K562 (cell line): ENCODE data around the gene ORAI1. TPM values are rescaled to one million over a fixed set of nuclear protein-coding genes. Genes with fewer than 3 reads are reported as not detected.

ENCODE experiments used
- ARHGAP35 ChIP-seq: fragments of 450-650 bp; IDR thresholded peaks from 2 replicates; pipeline ENCODE4 v1.6.1; 2018; ENCODE audit not compliant: partially characterized antibody
- KLF6 ChIP-seq: fragments of 250-450 bp; sonication (Bioruptor Pico); IDR thresholded peaks from 2 replicates; pipeline ENCODE4 v1.4.0; 2020; ENCODE audit warnings: mild to moderate bottlenecking, moderate library complexity, borderline replicate concordance
- MED1 ChIP-seq: sonication (generic); formaldehyde crosslinking; IDR thresholded peaks from 2 replicates; pipeline ENCODE4 v1.8.1; 2023; ENCODE audit warnings: missing genetic modification reagents, borderline replicate concordance
- MIER1 ChIP-seq: fragments of 450-650 bp; IDR thresholded peaks from 2 replicates; pipeline ENCODE4 v1.6.1; 2016; ENCODE audit warnings: antibody characterized with exemption, mild to moderate bottlenecking, low read depth
- OTX1 ChIP-seq: fragments of 450-650 bp; formaldehyde crosslinking; IDR thresholded peaks from 2 replicates; pipeline ENCODE4 v1.4.0; 2022; ENCODE audit warnings: mild to moderate bottlenecking
- PHTF2 ChIP-seq: fragments of 250-450 bp; sonication (Bioruptor Pico); IDR thresholded peaks from 2 replicates; pipeline ENCODE4 v1.5.0; 2021; ENCODE audit warnings: mild to moderate bottlenecking
- PTBP1 ChIP-seq: fragments of 200-400 bp; formaldehyde crosslinking; IDR thresholded peaks from 2 replicates; pipeline ENCODE4 v1.6.1; 2017; ENCODE audit warnings: low read depth, low read length
- SUPT5H ChIP-seq: fragments of 450-650 bp; IDR thresholded peaks from 2 replicates; pipeline ENCODE4 v1.6.1; 2016
- TAF9B ChIP-seq: fragments of 450-650 bp; IDR thresholded peaks from 2 replicates; pipeline ENCODE4 v1.6.1; 2018; ENCODE audit warnings: mild to moderate bottlenecking; ENCODE audit not compliant: partially characterized antibody
- TEAD1 ChIP-seq, 2 experiments: fragments of 450-650 bp in 1 of 2; sonication (generic) in 1 of 2; formaldehyde crosslinking; IDR thresholded peaks; 2 replicates each; pipeline versions ENCODE4 v1.4.0 to v1.8.0; 2020 to 2022; ENCODE audit warnings: mild to moderate bottlenecking in 2 of 2, missing genetic modification reagents in 1 of 2
- TFE3 ChIP-seq: fragments of 450-650 bp; formaldehyde crosslinking; IDR thresholded peaks from 2 replicates; pipeline ENCODE4 v1.4.0; 2020; ENCODE audit warnings: mild to moderate bottlenecking, mixed read lengths
- ZBED1 ChIP-seq: IDR thresholded peaks from 2 replicates; pipeline ENCODE4 v1.6.1; 2014
- ZBTB17 ChIP-seq: fragments of 450-650 bp; formaldehyde crosslinking; IDR thresholded peaks from 2 replicates; pipeline ENCODE4 v1.4.0; 2020; ENCODE audit warnings: mild to moderate bottlenecking
- ZBTB34 ChIP-seq: fragments of 250-450 bp; sonication (Bioruptor Pico); IDR thresholded peaks from 2 replicates; pipeline ENCODE4 v1.8.0; 2021; ENCODE audit warnings: mild to moderate bottlenecking, moderate library complexity
- ZC3H8 ChIP-seq: fragments of 450-650 bp; IDR thresholded peaks from 2 replicates; pipeline ENCODE4 v1.6.1; 2017
- ZNF584 ChIP-seq: fragments of 200-800 bp; sonication (Bioruptor generic); IDR thresholded peaks from 2 replicates; pipeline ENCODE4 v1.6.1; 2016; ENCODE audit warnings: low read depth, mild to moderate bottlenecking, missing genetic modification characterization, missing compliant biosample characterization
- polyA plus RNA-seq, 8 experiments: library from polyadenylated mRNA; depleted of rRNA in 4 of 8; stranded (reverse) in 5 of 8; unstranded in 3 of 8; fragments of >200 nt; fragmentation: Nextera tagmentation in 2 of 8; fragmentation: Illumina TruSeq in 1 of 8; extraction: Ambion mirVana in 2 of 8; extraction: Trizol in 1 of 8; gene quantifications; 2 replicates each; pipeline versions ENCODE4 v1.2.1 to v1.2.3, GENCODE V29; 2011 to 2014; ENCODE audit warnings: inconsistent platforms in 1 of 8, missing spikeins in 1 of 8
- total RNA-seq, 7 experiments: library from RNA; depleted of rRNA in 6 of 7; stranded (reverse); fragments of >200 nt in 6 of 7; fragmentation: Illumina TruSeq in 2 of 7; extraction: Trizol in 2 of 7; gene quantifications; 2 replicates each; pipeline versions ENCODE4 v1.2.1 to v1.2.3, GENCODE V29; 2011 to 2021; ENCODE audit warnings: low replicate concordance in 1 of 7
- TF ChIP-seq, protein P1 (sequence below), 2 experiments: fragments of 450-650 bp; conservative IDR thresholded peaks; 2 replicates each; pipeline ENCODE4 v1.6.1; 2017; ENCODE audit warnings: mild to moderate bottlenecking in 2 of 2, moderate library complexity in 2 of 2
- TF ChIP-seq, protein P2 (sequence below): fragments of 250-450 bp; sonication (Bioruptor Pico); IDR thresholded peaks from 2 replicates; pipeline ENCODE4 v1.9.0; 2021; ENCODE audit warnings: mild to moderate bottlenecking
- TF ChIP-seq, protein P3 (sequence below), 2 experiments: fragments of 450-650 bp in 1 of 2; IDR thresholded peaks; 2 replicates each; pipeline ENCODE4 v1.6.1; 2011 to 2017; ENCODE audit warnings: low read depth in 2 of 2, antibody characterized with exemption in 1 of 2, borderline replicate concordance in 1 of 2, low read length in 1 of 2, mild to moderate bottlenecking in 1 of 2, mixed read lengths in 1 of 2; ENCODE audit not compliant: control insufficient read depth in 1 of 2

ORAI1 gene
- total and polyA plus RNA-seq, 9 of the 15 experiments (the other 6 are each of a cell fraction or from before 2014, with no cell fraction given), result 2.6 to 23.8 (median 9.3) TPM

GRCh38 chr12:121649819-121650353 is 23.6 kb downstream of the ORAI1 start (continued):
- peak; percentile 48; the same call in 1 of the 2 replicates for TF ChIP-seq TFE3 (CRISPR knock-in tag)
- no peak for TF ChIP-seq ZBTB34 (CRISPR knock-in tag)
- no peak for TF ChIP-seq TAF9B
- TF ChIP-seq PHTF2, result no peak
- peak; percentile 49; the same call in 1 of the 2 replicates for TF ChIP-seq ZNF584 (CRISPR knock-in tag)
- no peak for TF ChIP-seq OTX1 (CRISPR knock-in tag)
- no peak for TF ChIP-seq ZC3H8
- TF ChIP-seq ZBTB17, result no peak
- peak; percentile 19 for TF ChIP-seq ARHGAP35
- TF ChIP-seq ZBED1, result peak; percentile 66; the same call in 1 of the 2 replicates
- TF ChIP-seq KLF6 (CRISPR knock-in tag), result no peak
- no peak for TF ChIP-seq MIER1
- no peak for TF ChIP-seq MED1
- TF ChIP-seq TEAD1 (CRISPR knock-in tag; IDR thresholded peaks at IDR 0.05), result peak; percentile 76 to 83; a peak in 3 of 4 replicates
- TF ChIP-seq, protein P1, sequence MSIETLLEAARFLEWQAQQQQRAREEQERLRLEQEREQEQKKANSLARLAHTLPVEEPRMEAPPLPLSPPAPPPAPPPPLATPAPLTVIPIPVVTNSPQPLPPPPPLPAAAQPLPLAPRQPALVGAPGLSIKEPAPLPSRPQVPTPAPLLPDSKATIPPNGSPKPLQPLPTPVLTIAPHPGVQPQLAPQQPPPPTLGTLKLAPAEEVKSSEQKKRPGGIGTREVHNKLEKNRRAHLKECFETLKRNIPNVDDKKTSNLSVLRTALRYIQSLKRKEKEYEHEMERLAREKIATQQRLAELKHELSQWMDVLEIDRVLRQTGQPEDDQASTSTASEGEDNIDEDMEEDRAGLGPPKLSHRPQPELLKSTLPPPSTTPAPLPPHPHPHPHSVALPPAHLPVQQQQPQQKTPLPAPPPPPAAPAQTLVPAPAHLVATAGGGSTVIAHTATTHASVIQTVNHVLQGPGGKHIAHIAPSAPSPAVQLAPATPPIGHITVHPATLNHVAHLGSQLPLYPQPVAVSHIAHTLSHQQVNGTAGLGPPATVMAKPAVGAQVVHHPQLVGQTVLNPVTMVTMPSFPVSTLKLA (conservative IDR thresholded peaks at IDR 0.05), result peak in 1 of 2 experiments; percentile 50; a peak in 1 of 4 replicates
- TF ChIP-seq SUPT5H, result no peak
- TF ChIP-seq, protein P2, sequence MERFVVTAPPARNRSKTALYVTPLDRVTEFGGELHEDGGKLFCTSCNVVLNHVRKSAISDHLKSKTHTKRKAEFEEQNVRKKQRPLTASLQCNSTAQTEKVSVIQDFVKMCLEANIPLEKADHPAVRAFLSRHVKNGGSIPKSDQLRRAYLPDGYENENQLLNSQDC (CRISPR knock-in tag), result no peak
- TF ChIP-seq, protein P3, sequence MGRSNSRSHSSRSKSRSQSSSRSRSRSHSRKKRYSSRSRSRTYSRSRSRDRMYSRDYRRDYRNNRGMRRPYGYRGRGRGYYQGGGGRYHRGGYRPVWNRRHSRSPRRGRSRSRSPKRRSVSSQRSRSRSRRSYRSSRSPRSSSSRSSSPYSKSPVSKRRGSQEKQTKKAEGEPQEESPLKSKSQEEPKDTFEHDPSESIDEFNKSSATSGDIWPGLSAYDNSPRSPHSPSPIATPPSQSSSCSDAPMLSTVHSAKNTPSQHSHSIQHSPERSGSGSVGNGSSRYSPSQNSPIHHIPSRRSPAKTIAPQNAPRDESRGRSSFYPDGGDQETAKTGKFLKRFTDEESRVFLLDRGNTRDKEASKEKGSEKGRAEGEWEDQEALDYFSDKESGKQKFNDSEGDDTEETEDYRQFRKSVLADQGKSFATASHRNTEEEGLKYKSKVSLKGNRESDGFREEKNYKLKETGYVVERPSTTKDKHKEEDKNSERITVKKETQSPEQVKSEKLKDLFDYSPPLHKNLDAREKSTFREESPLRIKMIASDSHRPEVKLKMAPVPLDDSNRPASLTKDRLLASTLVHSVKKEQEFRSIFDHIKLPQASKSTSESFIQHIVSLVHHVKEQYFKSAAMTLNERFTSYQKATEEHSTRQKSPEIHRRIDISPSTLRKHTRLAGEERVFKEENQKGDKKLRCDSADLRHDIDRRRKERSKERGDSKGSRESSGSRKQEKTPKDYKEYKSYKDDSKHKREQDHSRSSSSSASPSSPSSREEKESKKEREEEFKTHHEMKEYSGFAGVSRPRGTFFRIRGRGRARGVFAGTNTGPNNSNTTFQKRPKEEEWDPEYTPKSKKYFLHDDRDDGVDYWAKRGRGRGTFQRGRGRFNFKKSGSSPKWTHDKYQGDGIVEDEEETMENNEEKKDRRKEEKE (IDR thresholded peaks at IDR 0.05; ENCODE audit: borderline replicate concordance in 1 of 2, control insufficient read depth in 1 of 2, low read depth in 2 of 2, low read length in 1 of 2), result no peak
- TF ChIP-seq PTBP1, result no peak
